Right lung (tissue), 5 donors: ENCODE data around the gene TMEM91. TPM values are rescaled to one million over a fixed set of nuclear protein-coding genes. Genes with fewer than 3 reads are reported as not detected.
A peak's percentile ranks its signal among the peaks of the same experiment; 100 is the strongest.

ENCODE experiments used
- DNase-seq, 2 donors: peaks; one replicate each; pipeline ENCODE4 v3.0.0-alpha.2; 2013
- polyA plus RNA-seq, 5 donors: library from polyadenylated mRNA; unstranded; fragments of 120-200 nt; gene quantifications; one replicate each; pipeline versions ENCODE4 v1.2.1 to v1.2.3, GENCODE V29; 2013; ENCODE audit warnings: inconsistent platforms in 1 of 5, low replicate concordance in 1 of 5; ENCODE audit not compliant: insufficient read length in 5 of 5, insufficient read depth in 1 of 5

TMEM91 gene
- polyA plus RNA-seq, 5 donors: 10.5 to 20.2 (median 17.6) TPM

DNA sequence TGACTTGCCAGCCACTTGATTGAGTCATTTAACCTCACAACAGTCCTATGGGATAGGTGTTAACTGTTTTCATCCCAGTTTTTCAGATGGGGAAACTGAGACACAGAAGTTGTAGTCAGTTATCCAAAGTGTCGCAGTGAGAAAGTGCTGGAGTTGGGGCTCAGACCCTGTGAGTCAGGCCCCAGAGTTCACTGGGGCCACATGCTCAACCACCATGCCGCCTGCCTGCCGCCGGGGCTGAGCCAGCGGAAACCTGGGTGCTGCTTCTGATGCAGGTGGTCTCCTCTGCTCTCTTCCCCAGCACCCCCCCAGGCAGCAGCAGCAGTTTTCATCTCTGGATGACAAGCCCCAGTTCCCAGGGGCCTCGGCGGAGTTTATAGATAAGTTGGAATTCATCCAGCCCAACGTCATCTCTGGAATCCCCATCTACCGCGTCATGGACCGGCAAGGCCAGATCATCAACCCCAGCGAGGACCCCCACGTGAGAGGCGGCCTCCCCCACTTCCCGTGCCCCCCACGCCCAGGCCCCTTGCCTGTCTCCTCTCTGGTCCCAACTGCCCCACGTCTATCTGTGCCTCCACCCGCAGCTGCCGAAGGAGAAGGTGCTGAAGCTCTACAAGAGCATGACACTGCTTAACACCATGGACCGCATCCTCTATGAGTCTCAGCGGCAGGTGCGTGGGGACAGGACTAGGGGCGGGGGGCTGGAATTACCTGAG is 34.2 kb downstream of the TMEM91 start:
- DNase-seq: no peak

GRCh38 chr19:41411100-41411967 is 35.0 kb downstream of the TMEM91 start:
- DNase-seq: no peak

DNA sequence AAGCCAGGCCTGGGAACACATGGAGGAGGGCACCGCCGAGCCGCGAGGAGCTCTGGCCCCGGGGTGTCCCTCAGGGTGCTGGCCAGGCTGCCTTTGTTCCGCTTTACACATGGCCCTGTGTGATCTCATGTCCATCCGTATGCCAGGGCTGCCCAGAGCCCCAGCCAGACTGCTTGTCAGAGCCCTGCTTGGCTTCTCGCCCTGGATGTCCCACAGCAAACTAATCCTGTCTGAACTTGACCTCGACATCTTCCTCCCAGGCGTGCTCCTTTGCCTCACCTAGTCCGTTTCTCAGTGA is 35.6 kb downstream of the TMEM91 start:
- DNase-seq: no peak

- no peak for DNase-seq
Measured at GRCh38 chr19:41412953-41413352, 36.6 kb downstream of the TMEM91 start.

DNA sequence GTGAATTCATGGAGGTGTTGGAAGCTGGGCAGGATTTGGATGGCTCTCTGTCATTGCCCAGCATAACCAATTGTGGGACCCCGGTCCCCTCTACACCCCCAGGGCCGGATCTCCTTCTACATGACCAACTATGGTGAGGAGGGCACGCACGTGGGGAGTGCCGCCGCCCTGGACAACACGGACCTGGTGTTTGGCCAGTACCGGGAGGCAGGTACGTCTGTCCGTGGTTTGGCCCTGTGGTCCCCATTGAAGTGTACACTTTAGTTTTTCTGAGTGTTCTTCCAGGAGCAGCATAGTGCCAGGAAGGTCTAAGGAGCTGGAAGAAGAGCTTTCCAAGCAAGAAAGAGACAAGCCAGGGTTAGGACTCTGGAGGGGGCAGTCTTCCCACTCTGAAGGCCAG is 37.6 kb downstream of the TMEM91 start:
- no peak for DNase-seq

- DNase-seq: no peak
Measured at GRCh38 chr19:41414461-41414860, 38.1 kb downstream of the TMEM91 start.

DNA sequence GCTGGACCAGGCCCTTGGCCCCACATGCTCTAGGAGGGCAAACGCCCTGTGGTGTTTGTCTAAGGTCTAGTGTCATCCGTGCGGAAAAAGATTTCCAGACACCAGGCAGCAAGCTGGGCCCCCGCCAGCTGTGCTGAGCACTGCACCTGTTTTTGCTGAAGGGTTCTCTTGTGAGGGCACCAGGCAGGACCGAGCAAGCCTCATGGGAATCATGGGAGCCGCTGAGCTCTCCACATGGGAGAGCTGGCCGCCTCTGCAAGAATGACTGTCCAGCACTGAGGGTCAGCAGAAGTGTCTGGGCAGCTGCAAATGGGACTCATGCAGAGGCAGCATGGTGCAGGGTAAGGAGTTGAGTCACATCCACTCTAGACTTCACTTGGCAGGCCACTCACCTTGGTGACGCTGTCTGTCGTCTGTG is 38.8 kb downstream of the TMEM91 start:
- DNase-seq: no peak

- DNase-seq: no peak
Measured at GRCh38 chr19:41416194-41416674, 39.9 kb downstream of the TMEM91 start.

DNA sequence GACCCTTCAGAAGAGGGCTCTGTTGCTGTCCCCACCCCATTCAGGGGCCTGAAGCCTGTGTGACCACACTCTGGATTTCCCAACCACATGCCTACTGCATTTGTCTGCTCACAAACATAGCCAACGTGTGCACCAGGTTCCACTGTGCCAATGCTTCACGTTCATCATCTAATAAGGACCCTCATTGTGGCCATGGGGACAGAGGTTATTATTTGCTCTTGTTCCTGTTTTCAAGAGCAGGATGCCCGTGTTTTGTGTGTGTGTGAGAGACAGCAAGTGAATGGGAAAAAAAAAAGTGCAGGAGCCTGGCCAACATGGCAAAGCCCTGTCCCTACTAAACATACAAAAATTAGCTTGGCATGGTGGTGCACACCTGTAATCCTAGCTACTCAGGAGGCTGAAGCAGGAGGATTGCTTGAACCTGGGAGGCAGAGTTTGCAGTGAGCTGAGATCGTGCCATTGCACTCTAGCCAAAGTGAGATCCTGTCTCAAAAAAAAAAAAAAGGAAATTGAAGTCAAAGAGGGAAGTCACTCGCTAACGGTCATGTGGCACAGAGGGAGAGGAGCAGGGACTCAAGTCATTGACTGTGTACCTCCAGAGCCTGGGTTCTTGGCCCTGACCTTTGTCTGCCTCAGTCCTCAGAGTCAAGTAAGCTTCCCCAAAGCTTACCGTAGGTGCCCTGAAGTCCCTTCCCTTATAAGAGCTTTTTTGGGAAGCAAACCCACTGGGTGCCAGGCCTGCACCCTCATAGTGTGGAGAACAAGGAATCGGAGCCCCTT is 44.0 kb downstream of the TMEM91 start:
- no peak for DNase-seq

- no peak for DNase-seq
Measured at GRCh38 chr19:41421314-41421713, 45.0 kb downstream of the TMEM91 start.

GRCh38 chr19:41421973-41422372 is 45.6 kb downstream of the TMEM91 start:
- DNase-seq: no peak

DNA sequence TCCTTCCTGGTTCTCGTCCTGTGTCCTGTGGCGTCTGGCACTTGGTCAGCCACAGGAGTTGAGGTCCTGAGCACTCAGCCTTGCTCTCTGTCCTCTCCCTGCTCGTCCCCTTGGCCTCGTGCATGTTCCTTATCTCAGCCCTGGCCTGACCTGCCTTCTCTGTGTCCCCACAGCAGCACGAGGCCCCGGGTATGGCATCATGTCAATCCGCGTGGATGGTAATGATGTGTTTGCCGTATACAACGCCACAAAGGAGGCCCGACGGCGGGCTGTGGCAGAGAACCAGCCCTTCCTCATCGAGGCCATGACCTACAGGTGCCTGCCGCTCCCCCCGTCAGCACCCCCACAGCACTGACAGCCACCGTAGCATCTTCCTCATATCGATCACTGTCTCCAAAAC is 46.1 kb downstream of the TMEM91 start:
- no peak for DNase-seq

DNA sequence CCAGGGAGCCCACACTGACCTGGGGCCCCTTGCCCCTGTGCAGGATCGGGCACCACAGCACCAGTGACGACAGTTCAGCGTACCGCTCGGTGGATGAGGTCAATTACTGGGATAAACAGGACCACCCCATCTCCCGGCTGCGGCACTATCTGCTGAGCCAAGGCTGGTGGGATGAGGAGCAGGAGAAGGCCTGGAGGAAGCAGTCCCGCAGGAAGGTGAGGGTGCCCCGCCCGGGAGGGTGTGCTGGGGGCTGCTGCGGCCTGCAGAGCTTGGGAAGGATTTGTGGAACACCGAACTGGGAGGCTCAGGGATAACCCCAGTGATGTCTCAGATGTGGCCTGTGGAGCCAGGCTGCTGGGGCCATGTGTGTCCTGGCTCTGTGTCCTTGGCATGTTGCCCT is 46.6 kb downstream of the TMEM91 start:
- no peak for DNase-seq

- no peak for DNase-seq
Measured at GRCh38 chr19:41424335-41425173, 48.2 kb downstream of the TMEM91 start.

- DNase-seq: no peak
Measured at GRCh38 chr19:41425174-41426115, 49.1 kb downstream of the TMEM91 start.

DNA sequence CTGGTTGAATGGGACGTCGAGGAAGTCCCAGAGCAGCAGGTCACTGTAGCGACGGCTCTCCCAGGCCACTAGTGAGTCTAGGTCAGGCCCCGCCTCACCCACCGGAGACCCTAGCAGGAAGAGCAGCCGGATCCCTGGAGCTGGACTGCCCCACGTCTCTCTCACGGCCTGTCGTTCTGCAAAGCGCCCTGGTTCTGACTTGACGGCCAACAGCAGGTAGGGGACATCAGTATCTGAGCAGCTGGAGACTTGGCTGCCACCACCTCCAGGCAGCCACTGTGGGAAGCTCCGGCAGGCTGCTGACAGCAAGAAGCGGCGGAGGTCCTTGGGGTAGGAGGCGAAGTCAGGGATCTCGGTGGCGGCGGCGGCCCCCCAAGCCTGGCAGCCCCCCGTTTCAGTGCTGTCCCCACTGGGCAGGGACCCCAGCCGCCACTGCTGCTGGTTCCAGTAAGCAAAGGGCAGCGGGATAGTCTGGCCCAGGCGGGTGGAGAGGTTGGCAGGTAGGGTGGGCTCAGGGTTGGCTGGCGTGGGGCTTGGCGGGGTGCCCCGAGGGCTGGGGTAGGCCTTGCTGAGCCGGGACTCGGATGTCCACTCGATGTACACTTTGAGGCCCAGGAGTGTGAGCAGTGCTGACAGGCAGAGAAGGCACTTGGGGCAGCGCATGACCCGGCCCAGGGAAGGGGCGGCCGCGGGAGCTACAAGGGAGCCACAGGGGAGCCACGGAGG is 49.9 kb downstream of the TMEM91 start:
- DNase-seq: no peak

GRCh38 chr19:41426952-41427646 is 50.8 kb downstream of the TMEM91 start, which contains the start of gene B3GNT8:
Gene B3GNT8 (minus strand): TSS chr19:41427374. CDS start chr19:41426778, 596 bp downstream.
- DNase-seq: peak; percentile 70 to 74

DNA sequence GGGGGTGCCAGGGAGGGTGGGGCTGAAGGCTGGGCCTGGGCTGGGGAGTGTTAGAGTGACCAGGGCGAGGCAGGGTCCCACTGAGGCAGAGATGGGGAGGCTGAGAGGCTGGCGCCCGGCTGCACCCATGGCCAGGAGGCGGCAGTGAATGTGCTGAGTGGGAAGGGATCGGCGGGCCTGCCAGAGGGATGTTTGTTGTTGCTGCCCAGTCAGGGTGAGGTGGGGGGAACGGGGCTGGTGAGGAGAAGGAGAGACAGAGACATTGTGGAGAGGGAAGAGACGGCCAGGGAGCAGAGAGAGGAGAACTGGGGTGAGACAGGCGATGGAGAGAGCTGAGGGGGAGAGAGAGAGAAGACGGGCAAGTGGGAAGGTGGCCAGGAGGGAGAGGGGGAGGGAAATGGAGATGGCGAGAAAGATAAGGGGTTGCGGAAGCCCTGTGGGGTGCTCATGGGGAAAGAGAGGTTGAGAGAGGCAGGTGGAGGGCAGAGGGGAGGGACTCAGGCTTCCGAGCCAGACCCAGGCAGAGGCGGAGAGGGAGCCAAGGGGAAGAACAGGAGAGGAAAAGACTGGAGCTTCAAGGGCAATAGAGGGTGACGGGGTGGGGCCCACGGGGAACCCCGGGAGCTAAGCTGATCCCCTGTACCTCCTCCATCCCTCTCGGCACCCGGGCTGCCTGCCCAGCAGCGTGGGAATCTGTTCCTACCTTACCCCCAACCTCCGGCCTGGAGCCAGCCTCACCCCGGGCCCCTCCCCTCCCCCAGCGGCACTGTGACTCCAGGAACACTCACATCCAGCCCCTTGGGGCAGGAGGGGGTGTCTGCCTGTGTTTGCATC is 51.5 kb downstream of the TMEM91 start:
- DNase-seq: peak; percentile 28 to 37
